GM23338 (cell line): ENCODE results near the gene TMEM132D. TPM values are rescaled to one million over a fixed set of nuclear protein-coding genes. Genes with fewer than 3 reads are reported as not detected.

Source experiments
- ATAC-seq: fragments of 200-7000 bp; cut with Tn5 transposase; 3 replicates; pipeline ENCODE4 v1.9.1; 2020
- DNase-seq: peaks from one replicate; pipeline ENCODE4 v3.0.0-alpha.2; 2015; ENCODE audit warnings: low spot score
- H2AFZ ChIP-seq: fragments of 200-600 bp; sonication (generic); 2 replicates; pipeline ENCODE4 v1.8.0; 2016; ENCODE audit warnings: antibody characterized with exemption, mild to moderate bottlenecking, moderate library complexity
- H3F3A ChIP-seq: fragments of 200-600 bp; sonication (generic); replicated peaks from 2 replicates; pipeline ENCODE4 v1.8.0; 2017; ENCODE audit warnings: antibody characterized with exemption, mixed run types, low read depth
- H3K27ac ChIP-seq: fragments of 200-600 bp; sonication (generic); 2 replicates; pipeline ENCODE4 v1.6.1; 2016; ENCODE audit warnings: low read depth
- H3K27me3 ChIP-seq: fragments of 200-600 bp; sonication (generic); 2 replicates; pipeline ENCODE4 v1.8.0; 2016; ENCODE audit warnings: mild to moderate bottlenecking, mixed run types, moderate library complexity; ENCODE audit not compliant: insufficient read depth
- H3K36me3 ChIP-seq: fragments of 200-600 bp; sonication (generic); 2 replicates; pipeline ENCODE4 v1.8.0; 2016; ENCODE audit warnings: mild to moderate bottlenecking; ENCODE audit not compliant: insufficient read depth
- H3K4me1 ChIP-seq: fragments of 200-600 bp; sonication (generic); 2 replicates; pipeline ENCODE4 v1.8.0; 2016; ENCODE audit warnings: mild to moderate bottlenecking, moderate library complexity; ENCODE audit not compliant: insufficient read depth
- H3K4me2 ChIP-seq: fragments of 200-600 bp; sonication (generic); 2 replicates; pipeline ENCODE4 v1.7.1; 2017; ENCODE audit warnings: mixed run types
- H3K4me3 ChIP-seq: fragments of 200-600 bp; sonication (generic); 2 replicates; pipeline ENCODE4 v1.6.1; 2016; ENCODE audit warnings: mixed run types
- H3K79me2 ChIP-seq: fragments of 200-600 bp; sonication (generic); replicated peaks from 2 replicates; pipeline ENCODE4 v1.8.0; 2017; ENCODE audit warnings: mild to moderate bottlenecking; ENCODE audit not compliant: insufficient read depth
- H3K9me2 ChIP-seq: fragments of 200-600 bp; sonication (generic); 2 replicates; pipeline ENCODE4 v1.8.0; 2017; ENCODE audit not compliant: insufficient read depth
- H4K20me1 ChIP-seq: fragments of 200-600 bp; sonication (generic); replicated peaks from 2 replicates; pipeline ENCODE4 v1.8.0; 2017; ENCODE audit warnings: mild to moderate bottlenecking; ENCODE audit not compliant: insufficient read depth
- H3K27ac Mint-ChIP-seq: 2 replicates; pipeline ENCODE4 v1.8.0; 2020; ENCODE audit warnings: inconsistent platforms, mild to moderate bottlenecking, moderate library complexity, mixed read lengths
- H3K27me3 Mint-ChIP-seq: 3 replicates; pipeline ENCODE4 v1.8.0; 2022; ENCODE audit warnings: low read depth, mild to moderate bottlenecking, moderate library complexity, mixed read lengths, inconsistent platforms; ENCODE audit not compliant: insufficient read depth, poor library complexity
- H3K36me3 Mint-ChIP-seq: 3 replicates; pipeline ENCODE4 v1.8.0; 2021; ENCODE audit warnings: low read depth, mild to moderate bottlenecking, inconsistent platforms, moderate library complexity, mixed read lengths
- H3K4me1 Mint-ChIP-seq: 3 replicates; pipeline ENCODE4 v1.8.0; 2020; ENCODE audit warnings: mild to moderate bottlenecking, inconsistent platforms, mixed read lengths
- H3K4me3 Mint-ChIP-seq: 3 replicates; pipeline ENCODE4 v1.8.0; 2021; ENCODE audit warnings: moderate library complexity, mild to moderate bottlenecking, inconsistent platforms, mixed read lengths
- H3K9me3 Mint-ChIP-seq: 3 replicates; pipeline ENCODE4 v1.8.0; 2020; ENCODE audit warnings: moderate library complexity, mild to moderate bottlenecking, inconsistent platforms, mixed read lengths
- EZH2 ChIP-seq: fragments of 200-600 bp; sonication (generic); IDR thresholded peaks from one replicate; pipeline ENCODE4 v1.8.0; 2017; ENCODE audit warnings: antibody characterized with exemption, mild to moderate bottlenecking, low read depth; ENCODE audit not compliant: unreplicated experiment
- JUNB ChIP-seq: IDR thresholded peaks from one replicate; pipeline ENCODE4 v1.6.1; 2016; ENCODE audit warnings: antibody characterized with exemption; ENCODE audit not compliant: unreplicated experiment
- polyA plus RNA-seq: library from polyadenylated mRNA; unstranded; fragments of >200 nt; fragmentation: Nextera tagmentation; extraction: Ambion mirVana; gene quantifications from 2 replicates; pipeline ENCODE4 v1.2.1, GENCODE V29; 2016
- total RNA-seq: library from RNA; depleted of rRNA; stranded (reverse); fragments of >200 nt; shearing (Covaris generic); gene quantifications from 2 replicates; pipeline ENCODE4 v1.2.3, GENCODE V29; 2014
- TF ChIP-seq, protein P1 (sequence below): fragments of 250-450 bp; sonication (Bioruptor Pico); IDR thresholded peaks from 2 replicates; pipeline ENCODE4 v1.5.0; 2020; ENCODE audit warnings: mild to moderate bottlenecking, moderate library complexity

TMEM132D gene
- total and polyA plus RNA-seq, 2 experiments from 2014 or later = 0.44 to 5.3 TPM

DNA sequence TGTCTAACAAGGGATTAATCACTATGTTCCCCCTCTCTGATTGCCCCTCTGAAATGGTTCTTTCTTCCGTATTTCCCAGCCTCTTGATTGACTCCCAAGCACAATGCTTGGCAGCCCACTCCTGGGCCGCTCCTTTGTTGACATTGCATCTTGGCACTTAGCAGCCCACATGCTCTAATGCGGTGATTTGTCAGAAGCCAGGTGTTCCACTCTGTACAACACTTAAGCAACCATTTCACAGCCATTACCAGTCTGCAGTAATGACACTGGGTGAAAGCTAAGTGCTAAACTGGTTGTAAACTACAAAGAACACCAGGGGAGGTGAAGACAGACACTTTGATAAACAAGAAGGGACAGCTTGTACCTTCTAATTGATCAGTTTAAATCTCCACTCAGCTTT is 353.5 kb downstream of the TMEM132D start:
- no peak overlapping the region for H2AFZ ChIP-seq
- H3K27ac ChIP-seq = no peak overlapping the region
- H3K36me3 Mint-ChIP-seq = peaks cover 45% of the 10 kb centered on the region
- no peak overlapping the region for H3K27ac Mint-ChIP-seq
- no peaks in the 10 kb centered on the region for H3K36me3 ChIP-seq
- no peaks in the 10 kb centered on the region for H3K9me2 ChIP-seq
- no peaks in the 10 kb centered on the region for H3K4me1 Mint-ChIP-seq
- no peak overlapping the region for H3K4me3 Mint-ChIP-seq
- H3K4me2 ChIP-seq = no peak overlapping the region
- H3K9me3 Mint-ChIP-seq = peaks cover 99% of the 10 kb centered on the region
- no peaks in the 10 kb centered on the region for H4K20me1 ChIP-seq
- H3K4me3 ChIP-seq = no peak overlapping the region
- H3K27me3 Mint-ChIP-seq = peaks cover 2% of the 10 kb centered on the region
- H3F3A ChIP-seq = no peaks in the 10 kb centered on the region
- H3K79me2 ChIP-seq = no peaks in the 10 kb centered on the region
- H3K4me1 ChIP-seq = no peaks in the 10 kb centered on the region
- no peak for TF ChIP-seq JUNB
- TF ChIP-seq, protein P1, sequence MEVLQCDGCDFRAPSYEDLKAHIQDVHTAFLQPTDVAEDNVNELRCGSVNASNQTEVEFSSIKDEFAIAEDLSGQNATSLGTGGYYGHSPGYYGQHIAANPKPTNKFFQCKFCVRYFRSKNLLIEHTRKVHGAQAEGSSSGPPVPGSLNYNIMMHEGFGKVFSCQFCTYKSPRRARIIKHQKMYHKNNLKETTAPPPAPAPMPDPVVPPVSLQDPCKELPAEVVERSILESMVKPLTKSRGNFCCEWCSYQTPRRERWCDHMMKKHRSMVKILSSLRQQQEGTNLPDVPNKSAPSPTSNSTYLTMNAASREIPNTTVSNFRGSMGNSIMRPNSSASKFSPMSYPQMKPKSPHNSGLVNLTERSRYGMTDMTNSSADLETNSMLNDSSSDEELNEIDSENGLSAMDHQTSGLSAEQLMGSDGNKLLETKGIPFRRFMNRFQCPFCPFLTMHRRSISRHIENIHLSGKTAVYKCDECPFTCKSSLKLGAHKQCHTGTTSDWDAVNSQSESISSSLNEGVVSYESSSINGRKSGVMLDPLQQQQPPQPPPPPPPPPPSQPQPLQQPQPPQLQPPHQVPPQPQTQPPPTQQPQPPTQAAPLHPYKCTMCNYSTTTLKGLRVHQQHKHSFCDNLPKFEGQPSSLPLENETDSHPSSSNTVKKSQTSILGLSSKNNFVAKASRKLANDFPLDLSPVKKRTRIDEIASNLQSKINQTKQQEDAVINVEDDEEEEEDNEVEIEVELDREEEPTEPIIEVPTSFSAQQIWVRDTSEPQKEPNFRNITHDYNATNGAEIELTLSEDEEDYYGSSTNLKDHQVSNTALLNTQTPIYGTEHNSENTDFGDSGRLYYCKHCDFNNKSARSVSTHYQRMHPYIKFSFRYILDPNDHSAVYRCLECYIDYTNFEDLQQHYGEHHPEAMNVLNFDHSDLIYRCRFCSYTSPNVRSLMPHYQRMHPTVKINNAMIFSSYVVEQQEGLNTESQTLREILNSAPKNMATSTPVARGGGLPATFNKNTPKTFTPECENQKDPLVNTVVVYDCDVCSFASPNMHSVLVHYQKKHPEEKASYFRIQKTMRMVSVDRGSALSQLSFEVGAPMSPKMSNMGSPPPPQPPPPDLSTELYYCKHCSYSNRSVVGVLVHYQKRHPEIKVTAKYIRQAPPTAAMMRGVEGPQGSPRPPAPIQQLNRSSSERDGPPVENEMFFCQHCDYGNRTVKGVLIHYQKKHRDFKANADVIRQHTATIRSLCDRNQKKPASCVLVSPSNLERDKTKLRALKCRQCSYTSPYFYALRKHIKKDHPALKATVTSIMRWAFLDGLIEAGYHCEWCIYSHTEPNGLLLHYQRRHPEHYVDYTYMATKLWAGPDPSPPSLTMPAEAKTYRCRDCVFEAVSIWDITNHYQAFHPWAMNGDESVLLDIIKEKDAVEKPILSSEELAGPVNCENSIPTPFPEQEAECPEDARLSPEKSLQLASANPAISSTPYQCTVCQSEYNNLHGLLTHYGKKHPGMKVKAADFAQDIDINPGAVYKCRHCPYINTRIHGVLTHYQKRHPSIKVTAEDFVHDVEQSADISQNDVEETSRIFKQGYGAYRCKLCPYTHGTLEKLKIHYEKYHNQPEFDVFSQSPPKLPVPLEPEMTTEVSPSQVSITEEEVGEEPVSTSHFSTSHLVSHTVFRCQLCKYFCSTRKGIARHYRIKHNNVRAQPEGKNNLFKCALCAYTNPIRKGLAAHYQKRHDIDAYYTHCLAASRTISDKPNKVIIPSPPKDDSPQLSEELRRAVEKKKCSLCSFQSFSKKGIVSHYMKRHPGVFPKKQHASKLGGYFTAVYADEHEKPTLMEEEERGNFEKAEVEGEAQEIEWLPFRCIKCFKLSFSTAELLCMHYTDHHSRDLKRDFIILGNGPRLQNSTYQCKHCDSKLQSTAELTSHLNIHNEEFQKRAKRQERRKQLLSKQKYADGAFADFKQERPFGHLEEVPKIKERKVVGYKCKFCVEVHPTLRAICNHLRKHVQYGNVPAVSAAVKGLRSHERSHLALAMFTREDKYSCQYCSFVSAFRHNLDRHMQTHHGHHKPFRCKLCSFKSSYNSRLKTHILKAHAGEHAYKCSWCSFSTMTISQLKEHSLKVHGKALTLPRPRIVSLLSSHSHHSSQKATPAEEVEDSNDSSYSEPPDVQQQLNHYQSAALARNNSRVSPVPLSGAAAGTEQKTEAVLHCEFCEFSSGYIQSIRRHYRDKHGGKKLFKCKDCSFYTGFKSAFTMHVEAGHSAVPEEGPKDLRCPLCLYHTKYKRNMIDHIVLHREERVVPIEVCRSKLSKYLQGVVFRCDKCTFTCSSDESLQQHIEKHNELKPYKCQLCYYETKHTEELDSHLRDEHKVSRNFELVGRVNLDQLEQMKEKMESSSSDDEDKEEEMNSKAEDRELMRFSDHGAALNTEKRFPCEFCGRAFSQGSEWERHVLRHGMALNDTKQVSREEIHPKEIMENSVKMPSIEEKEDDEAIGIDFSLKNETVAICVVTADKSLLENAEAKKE = no peak
- no peak for TF ChIP-seq EZH2
- no peaks in the 10 kb centered on the region for H3K27me3 ChIP-seq
- ATAC-seq (no peak), DNase-seq (no peak)

DNA sequence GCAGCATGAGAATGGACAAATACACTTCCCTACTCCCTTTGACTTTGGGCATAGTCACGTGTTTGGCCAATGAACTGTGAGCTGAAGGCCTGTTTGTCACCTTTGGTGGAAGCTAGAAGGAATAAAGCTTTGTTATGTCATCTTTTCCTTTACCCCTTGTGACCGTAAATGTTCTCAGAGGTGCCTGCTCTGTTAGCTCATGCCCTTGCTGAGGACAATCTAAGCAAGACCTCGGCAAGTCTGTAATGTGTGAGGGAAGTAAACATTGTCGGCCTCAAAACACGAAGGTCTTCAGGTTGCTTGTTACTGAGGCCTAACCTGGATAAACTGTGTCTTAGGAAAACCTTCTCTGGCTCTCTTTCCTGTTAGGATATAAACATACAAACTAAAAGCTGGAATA is 354.2 kb downstream of the TMEM132D start:
- Mint-ChIP-seq H3K4me1 (no peaks in the 10 kb centered on the region), H3K9me3 (peaks cover 98% of the 10 kb centered on the region), H3K27me3 (peaks cover 2% of the 10 kb centered on the region), H3K4me3 (no peak overlapping the region), H3K36me3 (peaks cover 42% of the 10 kb centered on the region), H3K27ac (no peak overlapping the region)
- TF ChIP-seq, protein P1 = no peak
- no peaks in the 10 kb centered on the region for H3K27me3 ChIP-seq
- H3K79me2 ChIP-seq = no peaks in the 10 kb centered on the region
- no peaks in the 10 kb centered on the region for H3K36me3 ChIP-seq
- no peak for ATAC-seq
- H3K4me3 ChIP-seq = no peak overlapping the region
- no peaks in the 10 kb centered on the region for H3K4me1 ChIP-seq
- H3K4me2 ChIP-seq = no peak overlapping the region
- H2AFZ ChIP-seq = no peak overlapping the region
- no peaks in the 10 kb centered on the region for H4K20me1 ChIP-seq
- DNase-seq = no peak
- no peaks in the 10 kb centered on the region for H3F3A ChIP-seq
- no peak overlapping the region for H3K27ac ChIP-seq
- H3K9me2 ChIP-seq = no peaks in the 10 kb centered on the region
